Right lobe of liver (tissue), 4 donors: ENCODE results near the gene EPB41L1.

Source experiments
- POLR2A ChIP-seq: fragments of 450-650 bp; IDR thresholded peaks from one replicate; pipeline ENCODE4 v1.6.1; 2017; ENCODE audit warnings: antibody characterized with exemption, mild to moderate bottlenecking
- TF ChIP-seq, protein P1 (sequence below), 4 donors: fragments of 200-600 bp in 3 of 4; fragments of 450-650 bp in 1 of 4; IDR thresholded peaks; one replicate each; pipeline versions ENCODE4 v1.5.1 to v1.8.0; 2016 to 2022; ENCODE audit warnings: antibody characterized with exemption in 4 of 4, mild to moderate bottlenecking in 2 of 4
- donor health status: DM: no; HTN: no; CAD: no.
- donor health status: DM: no; HTN: no; CAD: no.
- donor health status: DM: no; HTN: yes; CAD: no.

DNA sequence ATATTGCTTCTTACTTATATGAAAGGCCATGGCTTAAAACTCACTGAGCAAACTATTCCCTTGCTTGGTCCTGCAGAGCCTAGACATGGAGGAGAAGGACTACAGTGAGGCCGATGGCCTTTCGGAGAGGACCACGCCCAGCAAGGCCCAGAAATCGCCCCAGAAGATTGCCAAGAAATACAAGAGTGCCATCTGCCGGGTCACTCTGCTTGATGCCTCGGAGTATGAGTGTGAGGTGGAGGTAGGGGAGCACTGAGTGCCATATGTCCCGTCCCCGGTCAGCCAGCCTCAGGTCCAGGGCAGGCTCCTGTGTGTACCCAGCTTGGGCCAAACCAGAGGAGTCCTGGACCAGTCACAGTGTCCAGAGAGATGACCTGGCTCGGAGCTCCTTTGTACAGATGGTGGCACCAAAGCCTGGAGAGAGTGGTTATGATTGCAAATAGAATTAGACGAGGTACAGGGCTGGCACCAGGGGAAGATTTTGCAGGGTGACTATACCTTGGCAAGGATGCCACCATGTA lies 21.0 kb downstream of the EPB41L1 start:
- TF ChIP-seq, protein P1, sequence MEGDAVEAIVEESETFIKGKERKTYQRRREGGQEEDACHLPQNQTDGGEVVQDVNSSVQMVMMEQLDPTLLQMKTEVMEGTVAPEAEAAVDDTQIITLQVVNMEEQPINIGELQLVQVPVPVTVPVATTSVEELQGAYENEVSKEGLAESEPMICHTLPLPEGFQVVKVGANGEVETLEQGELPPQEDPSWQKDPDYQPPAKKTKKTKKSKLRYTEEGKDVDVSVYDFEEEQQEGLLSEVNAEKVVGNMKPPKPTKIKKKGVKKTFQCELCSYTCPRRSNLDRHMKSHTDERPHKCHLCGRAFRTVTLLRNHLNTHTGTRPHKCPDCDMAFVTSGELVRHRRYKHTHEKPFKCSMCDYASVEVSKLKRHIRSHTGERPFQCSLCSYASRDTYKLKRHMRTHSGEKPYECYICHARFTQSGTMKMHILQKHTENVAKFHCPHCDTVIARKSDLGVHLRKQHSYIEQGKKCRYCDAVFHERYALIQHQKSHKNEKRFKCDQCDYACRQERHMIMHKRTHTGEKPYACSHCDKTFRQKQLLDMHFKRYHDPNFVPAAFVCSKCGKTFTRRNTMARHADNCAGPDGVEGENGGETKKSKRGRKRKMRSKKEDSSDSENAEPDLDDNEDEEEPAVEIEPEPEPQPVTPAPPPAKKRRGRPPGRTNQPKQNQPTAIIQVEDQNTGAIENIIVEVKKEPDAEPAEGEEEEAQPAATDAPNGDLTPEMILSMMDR (IDR thresholded peaks at IDR 0.05) = no peak
- TF ChIP-seq POLR2A = no peak
